ENCODE measurements around the gene EIF3K. TPM values are rescaled to one million over a fixed set of nuclear protein-coding genes. Genes with fewer than 3 reads are reported as not detected.

EIF3K gene
- total RNA-seq, 4 donors from 2014 or later = 211 to 441 (median 246) TPM

- peaks cover 16 to 53% of the 10 kb centered on the region in 2 donors for H3K4me1 ChIP-seq
- H3K27me3 ChIP-seq = no peaks in the 10 kb centered on the region
- no peak for TF ChIP-seq POLR2A (IDR thresholded peaks at IDR 0.05)
- no peak for TF ChIP-seq CTCF (IDR thresholded peaks at IDR 0.05)
- peak overlapping the region; percentile 98 for H3K27ac ChIP-seq
- no peaks in the 10 kb centered on the region for H3K9me3 ChIP-seq
- no peaks in the 10 kb centered on the region for H3K36me3 ChIP-seq
- DNase-seq = no peak
- intact Hi-C loops (cut with DNase I; ENCODE audit: low total_unique reads) = no loop called here
- no peak overlapping the region for H3K4me3 ChIP-seq
Measured at GRCh38 chr19:38655148-38655824, 36.3 kb downstream of the EIF3K start.

- H3K9me3 ChIP-seq = no peaks in the 10 kb centered on the region
- DNase-seq = no peak
- H3K4me3 ChIP-seq = no peak overlapping the region
- peaks cover 19 to 53% of the 10 kb centered on the region in 2 donors for H3K4me1 ChIP-seq
- intact Hi-C loops (cut with DNase I; ENCODE audit: low total_unique reads) = no loop called here
- no peaks in the 10 kb centered on the region for H3K27me3 ChIP-seq
- no peaks in the 10 kb centered on the region for H3K36me3 ChIP-seq
- peak overlapping the region; percentile 98 for H3K27ac ChIP-seq
- TF ChIP-seq CTCF (IDR thresholded peaks at IDR 0.05) (no peak), POLR2A (IDR thresholded peaks at IDR 0.05) (no peak)
Measured at GRCh38 chr19:38656171-38656981, 37.4 kb downstream of the EIF3K start.

- intact Hi-C loops (cut with DNase I; ENCODE audit: low total_unique reads) = no loop called here
- Histone ChIP-seq H3K27ac (peak overlapping the region; percentile 98), H3K4me3 (no peak overlapping the region), H3K4me1 (peaks cover 20 to 58% of the 10 kb centered on the region in 2 donors), H3K9me3 (no peaks in the 10 kb centered on the region), H3K27me3 (no peaks in the 10 kb centered on the region), H3K36me3 (no peaks in the 10 kb centered on the region)
- no peak for TF ChIP-seq POLR2A (IDR thresholded peaks at IDR 0.05)
- TF ChIP-seq CTCF (IDR thresholded peaks at IDR 0.05) = no peak
- DNase-seq = no peak
Measured at GRCh38 chr19:38657633-38658222, 38.7 kb downstream of the EIF3K start.

GRCh38 chr19:38658462-38659306 lies 39.7 kb downstream of the EIF3K start:
- Histone ChIP-seq H3K4me1 (peaks cover 26 to 67% of the 10 kb centered on the region in 2 donors), H3K27ac (peak overlapping the region; percentile 98), H3K4me3 (peak overlapping the region in 1 of 2 donors; percentile 23), H3K27me3 (no peaks in the 10 kb centered on the region), H3K36me3 (no peaks in the 10 kb centered on the region), H3K9me3 (no peaks in the 10 kb centered on the region)
- peak in 1 of 2 donors; percentile 81 for DNase-seq
- TF ChIP-seq POLR2A (IDR thresholded peaks at IDR 0.05) (peak; percentile 36 to 49), CTCF (IDR thresholded peaks at IDR 0.05) (no peak)
- intact Hi-C loops (cut with DNase I; ENCODE audit: low total_unique reads) = no loop called here
